ENCODE results near the gene PDXK.

PDXK gene

GRCh38 chr21:43748622-43749021, 29.7 kb downstream of the PDXK start:
- no peak for TF ChIP-seq CTCF (IDR thresholded peaks at IDR 0.05; ENCODE audit: borderline replicate concordance, insufficient read depth, low read depth, low read length)

GRCh38 chr21:43749651-43750262, 30.8 kb downstream of the PDXK start:
- no peak for TF ChIP-seq CTCF (IDR thresholded peaks at IDR 0.05; ENCODE audit: borderline replicate concordance, insufficient read depth, low read depth, low read length)
- no peak overlapping the region for H3K4me3 ChIP-seq (ENCODE audit: low read depth, low read length)

More at GRCh38 chr21:43748622-43749021, 29.7 kb downstream of the PDXK start:
- H3K4me3 ChIP-seq (ENCODE audit: low read depth, low read length) = no peak overlapping the region

GRCh38 chr21:43750339-43751033, 31.6 kb downstream of the PDXK start:
- no peak for TF ChIP-seq CTCF (IDR thresholded peaks at IDR 0.05; ENCODE audit: borderline replicate concordance, insufficient read depth, low read depth, low read length)
- H3K4me3 ChIP-seq (ENCODE audit: low read depth, low read length) = no peak overlapping the region

GRCh38 chr21:43751955-43752591, 33.1 kb downstream of the PDXK start:
- H3K4me3 ChIP-seq (ENCODE audit: low read depth, low read length) = no peak overlapping the region
- TF ChIP-seq CTCF (IDR thresholded peaks at IDR 0.05; ENCODE audit: borderline replicate concordance, insufficient read depth, low read depth, low read length) = no peak

GRCh38 chr21:43752758-43753438, 34.0 kb downstream of the PDXK start:
- TF ChIP-seq CTCF (IDR thresholded peaks at IDR 0.05; ENCODE audit: borderline replicate concordance, insufficient read depth, low read depth, low read length) = no peak
- H3K4me3 ChIP-seq (ENCODE audit: low read depth, low read length) = no peak overlapping the region

GRCh38 chr21:43753439-43753799, 34.5 kb downstream of the PDXK start:
- no peak for TF ChIP-seq CTCF (IDR thresholded peaks at IDR 0.05; ENCODE audit: borderline replicate concordance, insufficient read depth, low read depth, low read length)
- H3K4me3 ChIP-seq (ENCODE audit: low read depth, low read length) = no peak overlapping the region

Data from GM12875 (cell line).